Activated B cell treated with CpG ODN at 0.5 μM for 24 hours (primary cell): ENCODE results near the gene TRIM2. TPM values are rescaled to one million over a fixed set of nuclear protein-coding genes. Genes with fewer than 3 reads are reported as not detected.

Source experiments
- ATAC-seq: fragments of 200-7000 bp; cut with Tn5 transposase; one replicate; pipeline ENCODE4 v1.10.0; 2021; ENCODE audit warnings: low read depth, mild to moderate bottlenecking, moderate library complexity
- CTCF ChIA-PET: fragments of 350-600 bp; sonication (Branson Sonifier 250); formaldehyde crosslinking; loops from one replicate; lab custom pipeline; 2021; ENCODE audit warnings: antibody characterized with exemption; lab: Charles Lee
- POLR2A ChIA-PET: fragments of 350-600 bp; sonication (Branson Sonifier 250); formaldehyde crosslinking; loops from one replicate; lab custom pipeline; 2021; ENCODE audit warnings: antibody characterized with exemption; lab: Charles Lee
- DNase-seq: peaks from one replicate; pipeline ENCODE4 v3.0.0; 2022
- H3K27ac Mint-ChIP-seq: one replicate; pipeline ENCODE4 v1.8.0; 2020; ENCODE audit warnings: mixed read lengths
- H3K27me3 Mint-ChIP-seq: one replicate; pipeline ENCODE4 v1.8.0; 2021; ENCODE audit warnings: mixed read lengths
- H3K36me3 Mint-ChIP-seq: one replicate; pipeline ENCODE4 v1.8.0; 2021; ENCODE audit warnings: low read depth, mixed read lengths
- H3K4me1 Mint-ChIP-seq: one replicate; pipeline ENCODE4 v1.8.0; 2021; ENCODE audit warnings: mixed read lengths
- H3K4me3 Mint-ChIP-seq: one replicate; pipeline ENCODE4 v1.8.0; 2020; ENCODE audit warnings: mild to moderate bottlenecking, mixed read lengths
- H3K9me3 Mint-ChIP-seq: one replicate; pipeline ENCODE4 v1.8.0; 2020; ENCODE audit warnings: mixed read lengths
- intact Hi-C: fragments of 100-400 bp; cut with micrococcal nuclease; formaldehyde crosslinking; loops from one replicate; pipeline ENCODE4 v1.15.1; 2024
- total RNA-seq: library from RNA; stranded (reverse); gene quantifications from 2 replicates; pipeline ENCODE4 v1.2.3, GENCODE V29; 2022
- TF ChIP-seq, protein P1 (sequence below): fragments of 200-600 bp; IDR thresholded peaks from one replicate; pipeline ENCODE4 v1.8.0; 2022; ENCODE audit warnings: antibody characterized with exemption, mild to moderate bottlenecking

The TRIM2 gene
- total RNA-seq, 1 donor from 2014 or later = 5.1 TPM

DNA sequence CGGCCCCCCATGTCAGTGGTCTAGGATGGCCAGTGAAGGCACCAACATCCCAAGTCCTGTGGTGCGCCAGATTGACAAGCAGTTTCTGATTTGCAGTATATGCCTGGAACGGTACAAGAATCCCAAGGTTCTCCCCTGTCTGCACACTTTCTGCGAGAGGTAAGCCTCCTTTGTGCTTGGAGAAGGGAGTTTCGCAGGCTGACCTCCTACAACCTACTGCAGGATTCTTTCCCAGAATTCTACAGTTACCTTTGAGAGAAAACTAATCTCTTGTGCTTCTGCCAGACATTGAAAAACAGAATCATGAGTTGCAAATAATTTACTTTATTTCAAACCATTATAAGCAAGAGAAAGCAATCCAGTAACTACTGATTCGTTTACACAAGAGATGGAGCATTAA, 66.1 kb downstream of the TRIM2 start:
- DNase-seq (no peak), ATAC-seq (no peak)
- ChIA-PET CTCF (no interaction called here), POLR2A (no interaction called here)
- intact Hi-C loops = no loop called here
- Mint-ChIP-seq H3K9me3 (no peaks in the 10 kb centered on the region), H3K27me3 (peaks cover 4% of the 10 kb centered on the region), H3K36me3 (no peaks in the 10 kb centered on the region), H3K27ac (no peak overlapping the region), H3K4me1 (no peaks in the 10 kb centered on the region), H3K4me3 (no peak overlapping the region)
- TF ChIP-seq, protein P1, sequence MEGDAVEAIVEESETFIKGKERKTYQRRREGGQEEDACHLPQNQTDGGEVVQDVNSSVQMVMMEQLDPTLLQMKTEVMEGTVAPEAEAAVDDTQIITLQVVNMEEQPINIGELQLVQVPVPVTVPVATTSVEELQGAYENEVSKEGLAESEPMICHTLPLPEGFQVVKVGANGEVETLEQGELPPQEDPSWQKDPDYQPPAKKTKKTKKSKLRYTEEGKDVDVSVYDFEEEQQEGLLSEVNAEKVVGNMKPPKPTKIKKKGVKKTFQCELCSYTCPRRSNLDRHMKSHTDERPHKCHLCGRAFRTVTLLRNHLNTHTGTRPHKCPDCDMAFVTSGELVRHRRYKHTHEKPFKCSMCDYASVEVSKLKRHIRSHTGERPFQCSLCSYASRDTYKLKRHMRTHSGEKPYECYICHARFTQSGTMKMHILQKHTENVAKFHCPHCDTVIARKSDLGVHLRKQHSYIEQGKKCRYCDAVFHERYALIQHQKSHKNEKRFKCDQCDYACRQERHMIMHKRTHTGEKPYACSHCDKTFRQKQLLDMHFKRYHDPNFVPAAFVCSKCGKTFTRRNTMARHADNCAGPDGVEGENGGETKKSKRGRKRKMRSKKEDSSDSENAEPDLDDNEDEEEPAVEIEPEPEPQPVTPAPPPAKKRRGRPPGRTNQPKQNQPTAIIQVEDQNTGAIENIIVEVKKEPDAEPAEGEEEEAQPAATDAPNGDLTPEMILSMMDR = no peak

DNA sequence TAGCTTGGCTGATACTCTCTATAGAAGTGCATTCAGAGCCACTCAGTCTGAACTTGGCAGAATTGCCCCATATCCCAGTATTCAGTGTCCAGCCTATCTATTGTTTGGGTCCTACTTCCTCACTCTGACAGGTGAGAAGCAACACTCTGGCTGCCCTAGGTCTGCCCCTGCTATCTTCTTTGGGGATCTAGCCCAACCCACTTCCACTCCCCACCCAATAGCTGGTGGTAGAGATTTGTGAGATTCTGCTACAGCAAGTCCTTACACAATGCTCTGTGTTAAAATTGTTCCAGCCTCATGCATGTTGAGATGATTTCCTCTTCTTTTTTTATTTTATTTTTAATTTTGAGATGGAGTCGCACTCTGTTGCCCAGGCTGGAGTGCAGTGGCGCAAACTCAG, 67.6 kb downstream of the TRIM2 start:
- Mint-ChIP-seq H3K27ac (no peak overlapping the region), H3K27me3 (peaks cover 4% of the 10 kb centered on the region), H3K36me3 (no peaks in the 10 kb centered on the region), H3K4me3 (no peak overlapping the region), H3K9me3 (no peaks in the 10 kb centered on the region), H3K4me1 (no peaks in the 10 kb centered on the region)
- TF ChIP-seq, protein P1 = no peak
- ATAC-seq (no peak), DNase-seq (no peak)
- ChIA-PET POLR2A (no interaction called here), CTCF (no interaction called here)
- intact Hi-C loops = no loop called here

DNA sequence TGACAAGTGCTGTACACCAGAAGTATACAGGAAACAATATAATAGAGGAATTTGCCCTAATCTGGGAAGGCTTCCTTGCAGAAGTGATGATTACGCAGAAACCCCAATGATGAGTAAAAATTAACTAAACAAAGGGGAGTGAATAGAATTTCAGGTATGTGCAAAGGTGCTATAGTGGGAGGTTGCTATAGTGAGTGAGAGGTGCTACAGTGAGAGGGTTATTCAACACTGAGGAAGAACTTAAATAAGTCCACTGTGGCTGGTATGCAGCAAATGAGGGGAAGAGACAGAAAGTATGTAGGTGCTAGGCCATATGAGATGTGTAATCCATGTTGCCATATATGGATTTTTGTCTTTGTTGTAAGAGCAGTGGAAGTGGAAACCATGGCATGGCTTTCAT, 69.5 kb downstream of the TRIM2 start:
- CTCF ChIA-PET = no interaction called here
- DNase-seq (no peak), ATAC-seq (no peak)
- Mint-ChIP-seq H3K4me1 (no peaks in the 10 kb centered on the region), H3K27ac (no peak overlapping the region), H3K36me3 (no peaks in the 10 kb centered on the region), H3K9me3 (no peaks in the 10 kb centered on the region), H3K27me3 (peaks cover 4% of the 10 kb centered on the region), H3K4me3 (no peak overlapping the region)
- POLR2A ChIA-PET = no interaction called here
- TF ChIP-seq, protein P1 = no peak
- intact Hi-C loops = no loop called here

DNA sequence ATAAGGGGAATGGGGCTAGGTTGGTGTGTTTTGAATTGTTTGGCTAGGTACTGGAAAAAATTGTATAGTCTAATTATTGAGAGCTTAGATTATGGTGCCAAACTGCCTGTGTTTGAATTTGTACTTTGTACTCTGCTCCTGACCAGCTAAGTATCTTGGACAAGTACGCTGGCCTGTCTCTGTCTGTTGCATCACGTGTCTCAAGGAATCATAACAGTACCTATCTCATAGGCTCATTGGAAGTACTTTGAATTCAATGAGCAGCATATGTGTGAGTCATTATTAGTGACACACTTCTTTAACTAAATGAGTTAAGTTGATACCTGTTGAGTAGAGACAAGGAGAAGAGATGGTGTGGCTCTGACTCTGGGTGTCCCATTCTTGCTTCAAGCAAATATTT, 70.7 kb downstream of the TRIM2 start:
- intact Hi-C loops = no loop called here
- Mint-ChIP-seq H3K9me3 (no peaks in the 10 kb centered on the region), H3K27ac (no peak overlapping the region), H3K36me3 (no peaks in the 10 kb centered on the region), H3K27me3 (peaks cover 4% of the 10 kb centered on the region), H3K4me1 (no peaks in the 10 kb centered on the region), H3K4me3 (no peak overlapping the region)
- no peak for ATAC-seq
- ChIA-PET CTCF (no interaction called here), POLR2A (no interaction called here)
- no peak for DNase-seq
- TF ChIP-seq, protein P1 = no peak

DNA sequence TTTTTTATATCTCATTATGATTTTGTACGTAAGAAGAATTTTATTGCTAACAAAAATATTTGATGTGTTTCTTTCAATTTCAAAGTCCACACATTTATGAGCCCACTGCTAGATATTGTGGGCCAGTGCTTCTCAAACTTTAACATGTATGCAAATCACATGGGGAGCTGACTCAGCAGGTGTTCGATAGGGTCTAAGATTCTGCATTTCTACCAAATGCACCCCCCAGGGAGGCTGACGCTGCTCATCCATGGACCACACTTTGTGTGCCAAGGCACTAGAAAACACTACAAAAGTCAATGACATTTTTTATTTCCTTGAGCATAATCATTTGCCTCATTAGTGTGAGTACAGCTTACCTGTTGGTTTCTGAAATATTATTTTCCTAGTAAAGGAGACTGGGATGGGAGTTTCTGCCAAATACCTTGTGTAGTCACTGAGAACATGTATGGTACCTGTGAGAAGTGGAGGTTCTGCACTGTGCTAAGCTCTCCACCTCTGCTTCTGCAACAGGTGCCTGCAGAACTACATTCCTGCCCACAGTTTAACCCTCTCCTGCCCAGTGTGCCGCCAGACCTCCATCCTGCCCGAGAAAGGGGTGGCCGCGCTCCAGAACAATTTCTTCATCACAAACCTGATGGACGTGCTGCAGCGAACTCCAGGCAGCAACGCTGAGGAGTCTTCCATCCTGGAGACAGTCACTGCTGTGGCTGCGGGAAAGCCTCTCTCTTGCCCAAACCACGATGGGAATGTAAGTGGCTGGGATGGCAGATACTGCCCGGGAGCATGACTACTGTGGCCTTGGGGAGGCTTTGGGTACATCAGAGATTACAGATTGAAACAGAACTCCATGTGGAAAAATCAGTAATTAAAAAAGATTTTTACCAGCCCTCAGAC, 71.4 kb downstream of the TRIM2 start:
- H3K27me3 Mint-ChIP-seq = peaks cover 4% of the 10 kb centered on the region
- H3K4me1 Mint-ChIP-seq = no peaks in the 10 kb centered on the region
- no peak overlapping the region for H3K4me3 Mint-ChIP-seq
- ATAC-seq (no peak), DNase-seq (no peak)
- POLR2A ChIA-PET = no interaction called here
- TF ChIP-seq, protein P1 = no peak
- no peaks in the 10 kb centered on the region for H3K9me3 Mint-ChIP-seq
- no peaks in the 10 kb centered on the region for H3K36me3 Mint-ChIP-seq
- no peak overlapping the region for H3K27ac Mint-ChIP-seq
- intact Hi-C loops = no loop called here
- CTCF ChIA-PET = no interaction called here
